Stimulated activated CD8-positive, alpha-beta memory T cell treated with anti-CD3 and anti-CD28 coated beads, Interleukin-12 subunit alpha, Interleukin-12 subunit beta, amount 100 ng/mL, for 24 hours (primary cell): ENCODE results near the gene ZMIZ1.

Experiments
- DNase-seq: peaks from one replicate; pipeline ENCODE4 v3.0.0-alpha.2; 2020; ENCODE audit errors: extremely low read depth

Gene ZMIZ1

DNA sequence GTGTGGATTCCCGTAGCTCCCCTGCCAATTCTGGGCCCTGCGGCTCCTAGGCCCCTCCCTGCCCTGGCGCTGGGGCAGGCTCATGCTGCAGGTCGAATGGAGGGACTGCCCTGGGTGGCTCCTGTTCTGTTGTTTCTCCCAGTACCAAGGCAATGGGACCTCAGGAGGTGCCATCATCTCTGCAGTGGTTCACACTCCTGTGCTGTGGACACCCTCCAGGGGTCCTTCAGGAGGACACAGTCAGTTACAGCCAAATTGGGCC is 138.3 kb downstream of the ZMIZ1 start:
- no peak for DNase-seq

DNA sequence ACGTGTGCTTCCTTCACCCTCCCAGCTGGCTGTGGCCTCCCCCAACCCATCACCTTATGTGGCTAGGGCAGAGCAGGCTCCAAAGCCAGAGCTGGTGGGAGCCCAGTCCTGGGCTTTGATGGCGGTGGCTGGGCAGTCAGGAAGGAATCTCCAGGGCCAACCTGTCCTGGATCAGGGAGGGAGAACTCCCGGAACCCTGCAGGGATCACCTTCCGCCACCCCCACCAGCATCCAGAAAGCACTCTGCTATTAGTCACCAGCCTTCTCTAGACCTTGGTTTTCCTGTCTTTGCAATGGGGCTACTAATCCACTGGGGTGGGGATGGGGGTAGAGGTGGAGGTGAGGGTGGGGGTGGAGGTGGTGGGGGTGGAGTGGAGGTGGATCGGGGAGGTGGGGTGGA is 139.0 kb downstream of the ZMIZ1 start:
- DNase-seq: no peak

DNA sequence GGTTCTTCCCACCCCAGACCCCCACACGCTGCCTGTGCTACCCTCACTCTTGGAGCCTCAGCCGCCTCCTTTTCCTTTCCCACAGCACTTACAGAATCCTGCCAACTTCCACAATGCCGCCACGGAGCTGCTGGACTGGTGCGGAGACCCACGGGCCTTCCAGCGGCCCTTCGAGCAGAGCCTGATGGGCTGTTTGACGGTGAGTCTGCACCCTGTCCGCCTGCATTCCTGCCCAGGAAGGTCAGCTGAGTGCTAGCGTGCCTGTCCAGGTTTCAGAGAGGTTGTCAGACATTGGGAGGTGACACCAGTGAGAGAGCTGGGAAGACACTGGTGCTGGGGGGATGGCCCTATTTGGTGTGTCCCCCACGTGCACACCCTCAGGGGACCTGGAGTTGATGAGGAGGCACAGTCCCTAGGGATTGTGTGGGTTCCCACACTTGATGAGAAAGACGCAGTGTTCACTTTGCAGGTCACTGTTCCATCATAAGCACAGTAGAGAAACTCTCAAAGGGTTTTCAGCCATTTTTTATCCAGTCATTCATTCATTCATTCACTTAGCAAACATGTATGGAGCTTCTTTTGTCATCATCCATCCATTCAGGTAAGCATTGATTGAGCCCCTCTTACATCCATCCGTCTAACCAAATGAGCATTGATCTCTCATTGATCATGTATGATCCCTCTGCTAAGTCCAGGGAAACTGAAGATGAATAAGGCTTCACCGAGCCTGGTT is 139.7 kb downstream of the ZMIZ1 start:
- no peak for DNase-seq

DNA sequence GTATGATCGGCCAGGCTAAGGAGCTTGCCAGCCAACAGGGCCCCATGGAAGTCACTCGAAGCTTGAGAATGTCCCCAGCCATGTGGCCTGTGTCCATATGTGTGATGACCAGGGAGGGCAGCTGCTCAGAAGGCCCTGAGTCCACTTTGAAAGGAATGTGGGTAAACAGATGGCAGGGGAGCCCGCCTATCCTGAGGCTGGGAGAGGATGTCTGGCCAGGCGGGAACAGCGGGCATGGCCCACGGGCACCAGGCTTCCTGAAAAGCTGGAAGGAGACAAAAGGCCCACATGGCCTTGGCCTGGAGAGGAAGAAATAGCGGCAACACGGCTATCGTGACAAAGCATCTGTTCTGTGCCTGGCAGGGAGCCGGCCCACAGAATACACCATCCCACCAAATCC is 140.6 kb downstream of the ZMIZ1 start:
- DNase-seq: no peak

DNA sequence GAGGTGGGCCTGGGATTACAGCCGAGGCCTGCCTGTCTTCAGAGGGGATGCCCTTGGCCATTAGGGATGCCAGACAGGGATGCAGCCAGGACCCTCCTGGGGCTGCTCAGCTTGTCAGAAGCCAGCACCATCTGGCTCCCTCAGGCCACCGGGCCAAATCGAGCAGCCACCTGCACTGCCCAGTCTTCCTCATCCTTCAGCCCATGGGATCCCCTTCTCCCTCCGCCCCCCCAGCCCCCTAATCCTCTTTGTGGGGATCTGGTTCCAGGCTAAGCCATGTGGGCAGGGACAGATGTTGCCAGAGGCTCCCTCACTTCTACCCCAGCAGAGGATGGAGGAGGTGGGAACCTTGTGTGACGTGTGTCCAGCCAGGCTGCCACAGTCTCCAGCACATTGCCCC is 141.1 kb downstream of the ZMIZ1 start:
- DNase-seq: no peak

DNA sequence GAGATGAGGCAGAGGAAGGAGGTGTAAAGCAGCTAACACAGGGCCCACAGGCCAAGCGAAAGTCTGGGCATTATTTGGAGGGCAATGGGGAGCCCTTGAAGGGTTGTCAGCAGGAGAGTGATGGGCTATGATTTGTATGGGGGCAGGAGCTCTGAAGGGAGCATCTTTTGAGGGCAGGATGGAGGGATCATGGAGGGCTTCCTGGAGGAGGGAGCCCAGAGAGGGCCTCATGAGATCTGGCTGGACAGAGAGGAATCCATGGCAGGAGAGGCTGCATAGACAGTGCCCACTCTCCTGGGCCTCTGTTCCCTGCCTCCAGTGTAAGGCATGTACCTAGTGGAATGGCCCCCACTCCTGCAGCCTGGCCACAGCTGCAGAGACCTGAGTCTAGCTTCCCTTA is 141.9 kb downstream of the ZMIZ1 start:
- no peak for DNase-seq

DNA sequence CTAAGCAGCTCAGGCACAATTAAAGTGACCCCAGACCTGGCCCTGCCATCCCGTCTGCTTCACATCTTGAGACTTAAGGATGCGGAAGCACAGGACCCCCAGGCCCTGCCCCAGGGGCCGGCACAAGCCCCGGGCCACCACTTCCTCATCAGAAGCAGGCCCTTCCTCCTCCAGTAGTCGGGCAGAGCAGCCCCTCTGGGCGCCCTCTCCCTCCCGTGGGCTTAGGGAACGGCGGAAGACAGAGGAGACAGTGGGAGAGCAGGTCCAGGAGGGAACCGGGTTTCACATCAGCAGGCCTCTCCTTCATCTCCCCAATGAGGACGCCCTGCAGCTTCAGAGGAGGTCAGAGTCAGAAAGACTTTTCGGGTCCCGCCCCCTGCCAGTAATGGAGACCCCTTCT is 142.8 kb downstream of the ZMIZ1 start:
- no peak for DNase-seq

DNA sequence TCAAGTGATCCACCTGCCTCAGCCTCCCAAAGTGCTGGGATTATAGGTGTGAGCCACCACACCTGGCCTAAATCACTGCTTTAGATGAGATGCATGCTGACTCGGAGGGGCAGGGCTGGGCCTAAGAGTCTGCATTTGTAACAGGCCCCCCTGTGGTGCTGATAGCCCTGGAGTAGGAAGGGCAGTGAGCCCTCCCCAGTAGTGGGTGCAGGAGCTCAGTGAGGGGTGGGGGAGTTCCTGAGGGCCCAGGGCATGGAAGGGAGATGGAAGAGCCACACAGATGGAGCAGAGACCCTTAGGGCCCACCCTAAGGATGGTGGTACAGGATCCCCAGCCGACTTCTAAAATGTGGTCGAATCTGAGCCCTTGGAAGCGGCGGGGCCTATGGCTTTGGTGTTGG is 146.8 kb downstream of the ZMIZ1 start:
- DNase-seq: no peak

DNA sequence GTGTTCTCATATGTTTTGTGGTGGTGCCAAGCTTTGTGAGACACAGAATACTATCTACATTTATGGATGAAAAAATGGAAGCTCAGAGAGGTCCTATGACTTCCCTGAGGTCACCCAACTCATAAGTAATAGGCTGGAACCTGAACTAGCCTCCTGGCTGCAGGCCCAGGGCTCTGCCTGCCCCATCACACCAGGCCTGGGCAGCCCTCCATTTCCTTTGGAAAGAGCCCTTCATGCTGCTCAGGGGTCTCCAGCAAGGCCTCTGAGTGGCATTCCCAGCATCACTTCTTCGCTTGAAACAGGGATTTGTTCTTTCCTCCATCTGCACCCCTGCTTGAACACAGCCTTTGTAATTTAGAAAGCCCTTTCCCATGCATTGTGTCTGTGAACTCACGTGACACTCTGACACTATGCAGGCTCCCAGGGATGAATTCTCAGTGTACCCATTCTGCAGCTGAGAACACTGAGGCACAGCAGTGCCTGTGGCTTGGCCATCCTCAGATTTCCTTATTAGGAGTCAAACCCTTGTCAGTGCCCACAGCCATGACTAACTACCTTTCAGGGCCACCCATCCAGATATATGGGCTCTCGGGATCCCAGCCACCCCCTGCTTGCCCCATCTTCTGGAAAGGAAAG is 150.7 kb downstream of the ZMIZ1 start:
- no peak for DNase-seq

DNA sequence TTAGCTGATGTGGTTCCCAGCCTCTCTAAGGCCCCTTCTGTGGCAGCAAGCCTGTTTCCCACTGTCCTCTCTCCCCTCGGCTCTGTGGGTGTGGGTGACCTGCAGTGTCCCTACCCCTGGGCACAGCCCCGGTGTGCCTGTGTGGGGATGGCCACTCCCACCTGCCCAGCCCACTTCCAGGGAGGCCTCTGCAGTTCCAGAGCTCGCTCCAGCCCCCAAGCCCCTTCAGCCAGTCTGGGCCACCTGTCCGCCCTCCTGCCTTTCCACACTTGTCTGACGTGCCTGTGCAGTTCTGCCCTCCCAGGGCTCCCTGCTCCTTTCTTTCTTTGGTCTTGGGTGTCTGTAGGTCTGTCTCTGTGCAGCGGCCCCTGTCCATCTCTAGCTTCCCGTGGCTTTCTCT is 151.5 kb downstream of the ZMIZ1 start:
- DNase-seq: no peak

DNA sequence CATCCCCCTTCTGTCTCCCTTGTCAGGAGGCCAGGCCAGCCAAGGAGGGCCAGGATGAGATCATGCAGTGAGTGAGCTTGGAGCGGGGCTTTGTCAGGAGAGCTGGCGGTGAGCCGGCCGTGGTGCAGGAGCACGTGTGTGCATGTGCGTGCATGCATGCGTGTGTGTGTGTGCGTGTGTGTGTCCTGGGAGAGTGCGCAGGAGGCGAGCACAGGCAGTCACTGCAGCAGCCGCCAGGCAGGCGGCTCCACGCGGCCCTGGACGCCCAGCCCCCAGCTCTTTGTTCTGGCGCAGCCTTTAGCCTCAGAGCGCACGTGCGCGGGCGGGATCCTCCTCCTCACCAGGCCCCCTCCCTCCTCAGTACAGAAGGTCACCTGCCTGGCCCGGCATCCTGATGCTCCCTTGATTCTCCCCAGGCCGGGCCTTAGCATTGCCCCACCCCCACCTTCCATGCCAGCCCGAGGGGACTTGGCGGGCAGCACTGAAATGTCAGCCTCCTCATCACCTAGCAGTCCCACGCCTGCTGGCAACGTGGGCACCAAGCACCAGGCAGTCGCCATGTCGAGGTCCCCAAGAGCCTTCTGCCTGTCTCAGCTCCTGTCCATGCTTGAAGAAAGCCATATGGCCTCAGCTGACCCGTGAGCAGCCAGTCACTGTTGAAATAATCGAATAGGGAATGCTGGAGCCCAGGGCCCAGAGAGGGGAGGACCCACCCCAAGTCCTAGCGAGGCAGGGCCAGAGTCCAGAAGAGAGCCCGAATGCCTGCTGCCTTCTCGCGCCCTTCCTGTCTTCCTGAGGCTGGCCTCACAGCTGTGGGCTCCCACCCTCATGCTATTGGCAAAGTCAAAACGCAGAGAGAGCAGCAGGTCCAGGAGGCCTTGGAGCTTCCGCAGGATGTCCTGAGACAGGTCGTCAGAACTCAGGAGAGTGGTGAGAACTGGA is 152.6 kb downstream of the ZMIZ1 start:
- no peak for DNase-seq

DNA sequence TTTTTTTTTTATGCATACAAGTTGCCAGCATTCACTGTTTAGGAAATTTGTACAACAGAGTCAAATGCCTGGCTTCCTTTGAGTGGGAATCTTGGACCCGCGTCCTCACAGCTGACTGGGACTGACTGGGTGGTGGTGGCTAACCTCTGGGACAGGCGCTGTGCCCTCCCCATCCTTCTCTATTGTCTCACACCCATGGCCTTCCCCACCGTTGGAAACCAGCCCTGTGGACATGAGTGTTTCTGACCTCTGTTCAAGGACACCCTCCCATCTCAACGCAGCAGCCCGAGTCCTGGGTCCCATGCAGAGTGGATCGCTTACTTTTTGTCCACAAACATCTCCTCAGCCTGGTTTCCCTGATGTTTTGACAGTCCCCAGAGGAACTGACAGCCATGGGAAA is 153.4 kb downstream of the ZMIZ1 start:
- no peak for DNase-seq

DNA sequence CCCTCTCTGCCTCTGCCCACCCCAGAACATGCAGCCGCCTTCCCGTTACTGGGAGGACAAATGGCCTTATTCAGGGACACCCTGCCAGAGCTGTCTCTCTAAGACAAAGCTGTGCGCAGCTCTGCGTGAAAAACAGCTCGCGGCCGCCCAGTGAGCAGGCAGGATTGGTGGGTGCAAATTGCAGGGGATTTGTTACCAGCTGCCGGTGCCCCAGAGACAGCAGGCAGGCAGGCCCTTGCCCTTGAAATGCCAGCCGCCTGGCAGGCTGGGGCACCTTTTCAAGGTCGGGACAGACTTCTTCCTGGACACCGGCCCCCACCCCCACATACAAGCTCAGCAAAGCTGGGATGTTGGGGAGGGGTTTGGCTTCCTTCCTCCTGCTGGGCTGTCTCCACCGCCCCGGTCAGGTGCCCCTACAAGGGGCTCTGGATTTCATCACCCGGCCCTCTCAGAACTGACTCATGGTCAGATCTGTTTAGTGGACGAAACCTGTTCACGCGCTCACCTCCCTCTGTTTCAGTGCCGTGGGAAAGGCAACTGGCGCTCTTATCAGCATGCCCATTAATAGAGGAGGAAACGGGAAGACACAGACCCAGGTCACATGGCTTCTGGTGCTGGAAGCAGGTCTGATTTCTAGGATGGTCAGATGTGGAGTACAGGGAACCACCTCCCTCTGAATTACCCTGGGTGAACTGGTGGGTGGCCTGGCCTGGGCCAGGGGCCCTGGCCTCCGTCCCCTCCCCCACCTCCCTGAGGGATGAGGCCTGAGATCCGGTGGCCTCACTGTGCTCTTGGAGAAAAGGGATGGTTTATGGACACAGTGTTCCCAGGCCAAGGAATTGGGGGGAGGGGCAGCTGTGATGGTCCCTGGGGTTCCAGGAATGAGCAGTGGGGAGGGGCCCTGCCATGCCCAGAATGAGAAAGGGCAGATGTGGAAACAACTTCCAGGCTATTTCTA is 154.6 kb downstream of the ZMIZ1 start:
- no peak for DNase-seq

DNA sequence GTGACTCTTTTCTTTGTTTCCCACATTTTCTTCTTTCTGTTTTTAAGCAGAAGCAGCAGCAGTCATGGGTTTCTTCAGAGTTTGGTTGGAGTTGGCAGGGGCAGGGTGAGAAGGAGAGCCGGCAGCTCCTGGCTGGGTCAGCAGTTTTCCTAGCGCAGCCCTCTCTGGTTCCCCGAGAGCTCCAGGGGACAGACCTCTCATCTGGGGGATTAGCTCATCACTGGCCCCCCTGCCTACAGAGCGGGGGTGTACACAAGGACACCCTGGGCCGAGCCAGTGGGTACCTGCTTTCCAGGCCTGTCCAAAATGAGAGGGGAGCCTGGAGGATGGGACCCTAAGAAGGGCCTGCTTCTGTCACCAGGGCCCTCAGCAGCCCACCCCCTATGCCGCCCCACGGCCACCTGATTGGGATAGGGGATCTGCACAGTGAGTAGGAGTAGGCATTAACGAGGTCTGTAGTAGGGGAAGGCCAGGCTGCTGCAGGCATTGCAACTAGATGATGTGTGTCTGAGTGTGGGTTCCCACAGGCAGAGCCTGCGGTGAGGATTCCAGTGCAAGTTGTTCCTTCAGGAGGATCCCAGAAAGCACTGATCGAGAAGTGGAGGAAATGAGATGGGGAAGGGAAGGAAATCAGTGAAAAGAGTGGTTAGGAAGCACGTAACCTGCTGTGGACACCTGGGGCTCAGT is 155.6 kb downstream of the ZMIZ1 start:
- DNase-seq: no peak

DNA sequence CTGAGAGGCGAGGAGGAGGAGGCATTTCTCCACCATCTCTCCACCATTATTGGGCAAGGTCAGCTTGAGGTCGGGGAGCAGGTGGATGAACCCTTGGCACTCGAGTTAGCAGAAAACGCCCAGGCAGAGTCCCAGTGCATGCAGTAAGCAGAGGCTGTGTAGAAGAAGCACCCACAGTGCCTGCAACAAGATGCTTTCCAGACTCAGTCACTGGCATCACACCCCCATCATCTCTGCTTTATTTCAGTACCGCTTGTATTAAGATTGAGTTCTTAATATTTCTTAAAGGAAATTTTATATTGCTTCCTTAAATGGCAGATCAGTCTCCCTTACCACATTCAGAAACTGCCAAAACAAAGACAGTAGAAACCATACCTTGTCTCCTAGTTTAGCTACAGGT is 156.2 kb downstream of the ZMIZ1 start:
- no peak for DNase-seq

DNA sequence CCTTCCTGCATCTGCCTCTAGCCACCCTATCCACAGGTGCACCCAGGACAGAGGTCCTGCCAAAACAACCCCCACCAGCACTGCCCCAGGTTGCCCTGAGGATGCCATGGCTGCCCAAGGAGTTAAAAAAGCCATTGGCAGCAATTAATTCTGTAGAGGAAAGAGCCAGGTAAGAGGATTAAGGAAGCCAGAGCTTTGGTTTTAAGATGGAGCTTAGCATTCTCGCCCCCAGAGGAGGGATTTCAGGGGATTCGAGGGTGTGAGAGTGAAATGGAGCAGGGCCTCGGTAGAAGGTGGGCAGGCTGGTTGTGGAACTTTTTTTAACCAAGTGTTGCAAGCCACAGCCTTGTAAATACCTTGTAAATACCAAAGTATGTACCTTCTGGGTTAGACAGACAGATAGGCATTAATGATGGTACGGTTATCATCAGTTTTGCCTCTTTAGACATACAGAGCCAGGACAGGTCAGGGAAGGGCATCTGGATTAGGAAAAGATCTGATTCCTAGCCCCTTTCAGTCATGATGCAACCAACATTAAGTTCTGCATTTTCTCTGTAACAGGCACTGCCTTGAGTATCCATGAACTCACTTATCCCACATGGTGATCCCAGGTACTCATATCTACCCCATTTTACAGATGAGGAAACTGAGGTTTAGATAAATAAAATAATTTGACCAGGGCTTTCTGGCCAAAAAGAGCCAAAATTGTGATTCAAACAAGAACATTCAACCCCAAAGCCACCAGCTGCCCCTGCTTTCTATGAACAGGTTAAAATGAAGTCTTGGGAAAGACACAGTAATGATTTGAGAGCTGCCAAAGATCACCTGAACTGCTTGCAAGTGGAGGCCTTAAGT is 157.9 kb downstream of the ZMIZ1 start:
- DNase-seq: no peak

DNA sequence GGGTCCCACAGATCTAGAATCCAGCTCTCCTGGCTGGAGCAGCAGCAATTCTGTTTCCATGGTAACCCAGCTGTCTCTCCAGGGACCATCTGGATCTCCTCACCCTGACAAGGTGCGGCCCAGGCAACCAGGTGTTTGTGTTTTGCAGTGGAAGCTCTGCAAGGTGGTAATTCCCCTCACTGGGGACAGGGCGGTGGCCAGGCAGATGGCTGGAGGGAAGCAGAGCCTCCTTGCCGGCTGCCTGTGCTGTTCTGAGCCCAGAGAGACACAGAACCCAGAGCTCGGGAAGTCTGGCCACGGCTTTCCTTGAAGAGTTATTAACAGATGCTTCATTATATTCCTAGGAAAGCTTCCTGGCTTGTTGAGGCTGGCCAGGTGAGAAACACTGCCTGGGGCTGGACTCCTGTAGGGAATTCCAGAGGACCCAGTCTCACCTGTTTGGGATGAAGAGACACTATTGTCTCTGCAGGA is 160.3 kb downstream of the ZMIZ1 start:
- no peak for DNase-seq

DNA sequence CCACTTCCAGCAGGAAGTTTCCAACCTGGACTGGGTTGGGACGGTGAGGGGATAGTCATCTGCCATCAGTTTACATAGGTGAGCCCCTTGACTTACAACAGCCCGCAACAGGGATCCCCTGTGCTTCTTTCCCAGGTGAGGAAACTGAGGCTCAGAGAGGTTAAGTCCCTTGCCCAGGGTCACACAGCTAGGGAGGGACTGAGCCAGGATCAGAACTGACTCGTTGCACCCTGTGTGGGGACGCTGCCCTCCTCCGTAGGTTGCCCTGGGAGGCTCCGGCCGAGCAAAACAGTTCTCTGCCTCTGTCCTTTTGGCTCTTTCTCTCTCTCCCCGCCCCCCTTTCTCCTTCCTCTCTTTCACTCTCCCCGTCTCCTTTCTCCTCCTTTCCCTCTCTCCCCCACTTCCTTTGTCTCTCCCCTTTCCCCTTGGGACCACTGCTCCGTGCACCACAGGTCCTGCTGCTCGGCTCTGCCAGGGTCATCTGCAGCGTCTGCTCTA is 161.1 kb downstream of the ZMIZ1 start:
- DNase-seq: no peak

DNA sequence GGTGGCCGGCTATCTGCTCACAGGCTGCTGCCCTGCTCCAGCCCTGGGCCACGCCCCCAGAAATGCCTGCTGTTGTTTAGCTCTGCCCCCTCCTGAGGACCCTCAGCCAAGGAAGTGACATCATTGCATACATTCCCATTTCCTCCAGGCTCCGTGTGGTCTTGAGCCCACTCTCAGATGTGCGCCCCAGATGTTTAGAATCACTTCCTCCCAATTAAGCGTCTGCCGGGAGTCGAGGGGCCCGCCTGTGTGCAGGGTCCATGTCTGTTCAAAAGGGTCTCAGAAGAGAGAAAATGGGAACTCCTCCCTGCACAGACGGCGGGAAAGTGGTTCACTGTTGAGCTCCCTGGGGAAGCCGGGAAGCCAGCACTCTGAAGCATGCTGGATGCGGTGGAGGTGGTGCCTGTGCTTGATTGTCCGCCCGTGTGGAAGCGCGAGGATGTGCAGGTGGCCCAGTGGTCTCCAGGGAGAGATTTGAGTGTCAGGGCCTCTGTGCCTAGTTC is 161.6 kb downstream of the ZMIZ1 start:
- no peak for DNase-seq

DNA sequence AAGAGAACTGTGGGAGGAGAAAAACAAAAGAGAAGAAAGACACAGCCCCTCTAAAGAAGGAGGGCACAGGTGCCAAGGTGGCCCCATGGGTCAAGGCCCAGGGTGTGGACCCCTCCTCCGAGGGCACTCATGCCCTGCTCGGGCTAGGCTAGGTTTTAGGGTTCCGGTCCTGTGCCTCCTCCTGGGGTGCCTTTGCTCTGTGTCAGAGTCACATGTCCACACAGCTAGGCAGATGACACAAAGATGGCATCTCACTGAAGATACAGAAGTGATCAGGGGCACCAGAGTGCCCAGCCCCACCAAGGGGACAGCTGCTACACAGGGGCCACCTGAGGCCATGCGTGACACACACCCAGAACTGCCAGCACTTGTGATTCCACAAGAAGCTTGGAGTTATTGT is 162.1 kb downstream of the ZMIZ1 start:
- no peak for DNase-seq
